Stimulated activated naive CD4-positive, alpha-beta T cell treated with Interleukin-2 at 50 U/mL for 16 hours (primary cell): ENCODE results near the gene ATG14.
A peak's percentile ranks its signal among the peaks of the same experiment; 100 is the strongest.
"Not testable (repeated sequence)": the region's sequence is repeated elsewhere in the genome, so short reads cannot be mapped to it uniquely, and the experiment has no call there.

ENCODE experiments used
- DNase-seq: peaks from one replicate; lab custom pipeline; 2025; lab: John Stamatoyannopoulos, UW

ATG14 gene

DNA sequence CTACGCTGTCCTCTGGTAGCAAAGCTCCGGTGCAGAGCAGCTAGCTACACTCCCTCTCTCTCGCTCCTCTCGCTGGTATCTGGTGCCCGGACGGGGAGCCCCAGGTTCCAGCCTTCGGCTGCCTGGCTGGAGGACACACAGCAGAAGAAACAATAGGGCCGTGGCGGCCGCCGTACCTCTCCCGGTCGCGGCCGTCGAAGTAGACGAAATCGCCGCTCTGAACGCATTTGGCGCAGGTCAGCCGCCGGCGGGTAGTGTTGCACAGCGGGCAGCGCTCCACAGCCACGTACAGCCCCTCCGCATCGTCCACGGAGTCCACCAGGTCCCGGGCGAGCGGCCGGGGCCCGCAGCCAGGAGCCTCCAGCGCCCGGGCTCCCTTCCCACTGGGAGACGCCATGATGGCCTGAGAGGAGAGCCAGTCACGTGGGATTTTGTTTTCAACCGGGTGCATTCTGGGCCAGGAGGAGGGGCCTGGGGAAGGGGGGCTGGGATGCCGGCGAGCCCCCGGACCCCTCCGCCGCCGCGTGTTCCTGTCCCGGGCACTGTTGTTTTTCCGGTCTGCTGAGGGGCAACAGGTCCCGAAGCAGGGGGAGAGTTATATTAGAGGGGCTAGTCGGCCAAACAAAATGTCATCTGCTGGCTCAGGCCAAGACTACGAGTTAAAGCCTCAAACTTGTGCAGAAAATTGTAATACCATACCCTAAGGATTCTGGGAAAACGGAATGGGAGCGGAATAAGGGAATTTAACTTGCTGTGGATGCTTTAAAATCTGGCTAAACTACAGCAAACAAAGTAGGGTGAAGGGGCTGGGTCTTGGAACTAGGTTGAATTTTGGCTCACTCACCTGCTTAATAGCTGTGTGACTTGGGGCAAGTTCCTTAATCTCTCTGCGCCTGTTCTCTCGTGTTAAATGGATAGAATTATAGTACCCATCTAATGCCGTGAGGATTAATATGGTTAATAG, at the start of gene ATG14:
Gene ATG14, minus strand, starts transcription at position 405 of the 964 bp plus-strand sequence. Its CDS starts 8 bp downstream, at position 397.
- DNase-seq = peak; percentile 74

GRCh38 chr14:55458800-55459515, 47.3 kb upstream of the ATG14 start:
- DNase-seq = no peak

DNA sequence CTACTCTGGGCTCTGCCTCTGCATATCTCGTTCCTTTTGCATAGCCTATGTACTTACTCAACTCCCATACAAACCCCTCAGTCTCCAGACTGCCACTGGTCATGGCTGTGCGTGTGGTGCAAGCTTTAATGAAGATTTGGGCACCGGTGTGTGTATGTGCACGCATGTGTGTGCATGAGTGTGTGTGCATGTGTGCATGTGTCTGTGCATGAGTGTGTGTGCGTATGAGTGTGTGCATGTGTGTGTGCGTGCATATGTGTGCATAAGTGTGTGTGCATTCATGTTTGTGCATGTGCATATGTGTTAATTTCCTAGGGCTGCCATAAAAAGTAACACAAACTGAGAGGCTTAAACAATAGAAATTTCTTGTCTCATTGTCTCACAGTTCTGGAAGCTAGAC, 45.9 kb upstream of the ATG14 start:
- no peak for DNase-seq

GRCh38 chr14:55456411-55456810, 44.8 kb upstream of the ATG14 start:
- DNase-seq = not testable (repeated sequence)

- DNase-seq = no peak
These were observed 42.8 kb upstream of the ATG14 start for GRCh38 chr14:55454264-55455002.

- DNase-seq = no peak
These were observed 40.3 kb upstream of the ATG14 start for GRCh38 chr14:55451950-55452349.

GRCh38 chr14:55451398-55451797, 39.8 kb upstream of the ATG14 start:
- DNase-seq = no peak

GRCh38 chr14:55450987-55451386, 39.4 kb upstream of the ATG14 start:
- DNase-seq = no peak

DNA sequence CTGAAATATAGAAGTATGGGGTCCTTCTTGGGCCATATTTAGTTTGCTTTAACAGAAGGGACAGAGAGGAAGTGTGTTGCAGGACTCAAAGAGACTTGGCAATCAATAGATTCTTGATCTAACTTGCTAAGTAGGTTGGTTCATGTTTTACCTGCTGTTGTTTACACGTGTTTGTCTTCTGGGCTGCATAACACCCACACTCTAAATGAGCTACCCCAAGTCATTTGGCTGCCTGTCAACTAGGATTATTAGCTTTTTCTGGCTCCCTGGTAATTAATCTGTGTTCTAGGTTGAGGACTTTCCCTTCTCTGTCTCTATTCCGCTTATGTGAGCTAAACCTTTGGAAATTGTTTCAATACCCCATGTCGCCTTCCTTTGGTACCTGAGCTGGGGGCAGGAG, 38.9 kb upstream of the ATG14 start:
- no peak for DNase-seq

DNA sequence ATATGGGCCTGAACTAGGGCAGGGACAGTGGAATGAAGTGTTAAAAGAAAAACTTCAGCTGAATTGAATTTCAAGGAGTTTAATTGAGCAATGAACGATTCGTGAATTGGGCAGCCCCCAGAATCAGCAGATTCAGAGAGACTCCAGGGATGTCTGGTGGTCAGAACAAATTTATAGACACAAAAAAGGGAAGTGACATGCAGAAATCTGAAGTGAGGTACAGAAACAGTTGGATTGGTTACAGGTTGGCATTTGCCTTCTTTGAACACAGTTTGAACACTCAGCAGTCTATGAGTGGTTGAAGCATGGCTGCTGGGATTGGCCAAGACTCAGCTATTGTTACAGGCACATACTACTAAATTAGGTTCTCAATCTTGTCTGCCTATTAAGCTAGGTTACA, 38.5 kb upstream of the ATG14 start:
- no peak for DNase-seq

DNA sequence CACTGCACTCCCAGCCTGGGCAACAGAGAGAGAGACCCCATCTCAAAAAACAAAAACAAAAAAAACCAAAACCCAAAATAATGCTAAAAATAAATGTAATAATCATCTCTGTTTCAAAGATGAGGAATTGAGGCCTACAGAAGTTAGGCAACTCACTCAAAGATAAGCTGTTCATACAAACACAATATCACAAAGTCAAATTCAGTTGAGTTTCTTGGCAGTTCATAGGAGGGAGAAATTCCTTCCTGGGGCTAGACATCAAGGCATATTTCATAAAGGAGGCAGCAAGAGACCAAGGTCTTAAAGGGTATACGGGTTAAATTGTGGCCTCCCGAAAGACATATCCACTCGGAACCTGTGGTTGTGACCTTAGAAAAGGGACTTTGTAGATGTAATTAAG, 37.5 kb upstream of the ATG14 start:
- DNase-seq = no peak

- DNase-seq = no peak
These were observed 36.5 kb upstream of the ATG14 start for GRCh38 chr14:55448141-55448614.

DNA sequence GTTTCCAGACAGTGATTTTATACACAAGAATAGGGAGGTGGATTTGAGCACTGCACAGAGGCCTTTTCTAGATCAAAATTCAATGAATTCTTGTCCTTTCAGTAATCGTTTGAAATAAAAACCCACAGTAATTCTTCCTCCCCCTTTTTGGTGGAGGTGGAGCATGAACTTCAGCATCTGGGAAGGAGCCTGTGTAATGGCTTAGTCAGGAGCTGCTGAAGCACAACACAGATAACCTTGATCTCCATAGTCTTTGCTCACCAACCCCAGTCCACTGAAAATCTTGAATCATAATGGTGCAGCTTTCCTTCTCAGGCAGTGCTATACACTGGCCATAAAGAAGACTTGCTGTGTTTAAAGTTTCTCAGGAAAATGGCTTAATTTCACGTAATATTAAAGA, 35.2 kb upstream of the ATG14 start:
- DNase-seq = no peak

DNA sequence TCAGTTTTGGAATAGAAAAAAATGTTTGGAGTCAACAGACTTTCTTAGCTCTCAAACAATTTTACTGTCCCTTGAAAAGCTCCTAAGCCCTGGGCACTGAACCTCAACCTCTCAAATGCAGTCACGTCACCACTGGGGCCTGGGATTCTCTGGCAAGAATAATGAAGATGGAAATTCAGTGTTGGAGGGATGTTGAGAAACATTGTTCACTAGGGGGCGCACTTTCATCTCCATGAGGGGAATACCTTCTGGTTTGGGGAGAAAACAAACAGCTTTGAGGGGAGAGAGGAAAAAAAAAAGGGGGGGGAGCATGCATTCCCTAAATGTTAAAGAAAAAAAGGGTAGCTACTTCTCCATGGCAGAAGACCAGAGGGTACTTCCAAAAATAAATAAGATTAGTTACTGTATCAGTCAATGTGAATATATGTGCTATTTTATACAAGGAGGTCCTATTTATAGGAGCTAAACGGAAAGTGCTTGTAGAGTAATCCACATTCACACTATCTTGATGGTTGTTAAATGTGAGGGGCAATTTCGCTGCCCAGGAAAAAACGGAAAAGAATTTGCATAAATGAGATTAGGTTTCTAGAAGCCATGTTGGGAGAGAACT, 34.6 kb upstream of the ATG14 start:
- DNase-seq = peak; percentile 29

DNA sequence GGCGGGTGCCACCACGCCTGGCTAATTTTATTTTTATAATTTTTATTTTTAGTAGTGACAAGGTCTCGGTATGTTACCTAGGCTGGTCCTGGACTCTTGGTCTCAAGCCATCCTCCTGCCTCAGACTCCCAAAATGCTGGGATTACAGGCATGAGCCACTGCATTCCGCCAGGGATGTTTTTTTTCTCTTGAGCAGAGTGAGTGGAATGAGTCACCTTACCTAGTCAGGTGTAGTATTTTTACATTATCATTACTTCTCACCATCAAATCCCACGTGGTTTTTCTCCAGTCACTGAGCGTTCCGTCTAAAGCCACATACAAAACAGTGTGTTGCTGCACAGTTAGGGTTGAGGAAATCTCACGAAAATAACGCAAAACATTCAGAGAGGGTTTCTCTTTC, 29.7 kb upstream of the ATG14 start:
- DNase-seq = no peak

- DNase-seq = no peak
These were observed 28.8 kb upstream of the ATG14 start, which contains the start of gene TBPL2 for GRCh38 chr14:55440385-55440784. TSS of gene TBPL2 (minus strand) at chr14:55440616. CDS start at chr14:55440449, 167 bp downstream.

GRCh38 chr14:55438066-55438683, 26.5 kb upstream of the ATG14 start:
- no peak for DNase-seq

- DNase-seq = no peak
These were observed 25.3 kb upstream of the ATG14 start for GRCh38 chr14:55436931-55437330.

- DNase-seq = no peak
These were observed 24.9 kb upstream of the ATG14 start for GRCh38 chr14:55436519-55436918.

- DNase-seq = no peak
These were observed 23.2 kb upstream of the ATG14 start for GRCh38 chr14:55434805-55435174.
